Brain microvascular endothelial cell (primary cell): ENCODE data around the gene SLC25A34.

Experiments
- DNase-seq: peaks from one replicate; pipeline ENCODE4 v3.0.0-alpha.2; 2020
- H3K27ac ChIP-seq: fragments of 250-450 bp; sonication (Bioruptor Pico); 2 replicates; pipeline ENCODE4 v1.5.1; 2020; ENCODE audit warnings: mild to moderate bottlenecking, moderate library complexity
- H3K27me3 ChIP-seq: fragments of 250-450 bp; sonication (Bioruptor Pico); replicated peaks from 2 replicates; pipeline ENCODE4 v1.5.1; 2020; ENCODE audit warnings: mild to moderate bottlenecking
- H3K36me3 ChIP-seq: fragments of 250-450 bp; sonication (Bioruptor Pico); replicated peaks from 2 replicates; pipeline ENCODE4 v1.5.1; 2020; ENCODE audit warnings: mild to moderate bottlenecking
- H3K4me3 ChIP-seq: 2 replicates; pipeline ENCODE4 v1.5.1; 2011; ENCODE audit warnings: low read depth, mild to moderate bottlenecking, control low read depth, low read length, moderate library complexity
- CTCF ChIP-seq: IDR thresholded peaks from 2 replicates; pipeline ENCODE4 v1.5.1; 2011; ENCODE audit warnings: low read depth, mild to moderate bottlenecking, moderate library complexity, low read length, control low read depth, inconsistent platforms; ENCODE audit errors: missing control alignments
- in situ Hi-C: cut with HindIII; loops from 2 replicates; pipeline ENCODE4 v1.10.0; 2017; ENCODE audit warnings: low sequenced_read_pairs, low pct_ligation_motif_present

The SLC25A34 gene

DNA sequence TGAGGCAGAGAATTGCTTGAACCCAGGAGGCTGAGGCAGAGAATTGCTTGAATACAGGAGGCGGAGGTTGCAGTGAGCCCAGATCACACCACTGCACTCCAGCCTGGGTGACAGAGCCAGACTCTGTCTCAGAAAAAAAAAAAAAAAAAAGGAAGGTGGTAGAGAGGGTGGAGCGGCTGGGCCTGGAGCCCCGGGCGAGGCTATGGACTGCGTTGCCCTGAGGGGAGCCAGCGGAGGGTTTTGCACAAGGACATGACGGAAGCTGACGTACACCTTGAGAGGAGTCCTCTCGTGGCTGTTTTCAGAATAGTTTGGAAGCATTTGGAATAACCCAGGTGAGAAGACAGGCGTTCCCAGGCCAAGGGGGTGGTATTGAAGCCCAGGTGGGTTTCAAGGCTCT is 15.7 kb downstream of the SLC25A34 start:
- TF ChIP-seq CTCF, result no peak

DNA sequence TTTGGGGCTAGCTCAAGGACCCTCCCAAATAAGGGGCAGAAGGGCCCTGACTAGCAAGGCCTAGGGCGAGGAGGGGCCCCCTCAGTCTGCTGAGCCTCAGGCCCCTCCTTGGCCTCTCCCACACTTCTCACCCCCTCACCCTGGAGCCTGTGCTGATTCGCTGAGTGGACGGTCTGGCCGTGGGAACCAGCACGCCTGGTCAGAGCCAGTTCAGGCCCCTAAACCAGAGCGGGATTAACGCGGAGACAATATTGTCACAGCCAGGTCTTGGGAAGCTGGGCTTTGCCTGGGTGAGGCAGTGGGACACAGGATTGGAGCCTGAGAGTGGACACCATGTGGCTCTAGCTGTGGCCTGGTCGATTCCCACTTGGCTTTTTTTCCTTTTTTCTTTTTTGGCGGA is 17.7 kb downstream of the SLC25A34 start:
- Histone ChIP-seq H3K27ac (no peak overlapping the region), H3K36me3 (no peaks in the 10 kb centered on the region), H3K4me3 (no peak overlapping the region), H3K27me3 (no peaks in the 10 kb centered on the region)
- no peak for DNase-seq
- in situ Hi-C loops, result no loop called here
- TF ChIP-seq CTCF, result no peak

More for the DNA sequence above, 15.7 kb downstream of the SLC25A34 start:
- Histone ChIP-seq H3K4me3 (no peak overlapping the region), H3K27me3 (no peaks in the 10 kb centered on the region), H3K27ac (no peak overlapping the region), H3K36me3 (no peaks in the 10 kb centered on the region)
- in situ Hi-C loops, result no loop called here
- DNase-seq, result no peak

- Histone ChIP-seq H3K4me3 (no peak overlapping the region), H3K27ac (no peak overlapping the region), H3K36me3 (no peaks in the 10 kb centered on the region), H3K27me3 (no peaks in the 10 kb centered on the region)
- no peak for TF ChIP-seq CTCF
- DNase-seq, result no peak
- in situ Hi-C loops, result no loop called here
Measured at GRCh38 chr1:15755021-15755645, 19.1 kb downstream of the SLC25A34 start.

GRCh38 chr1:15755646-15756040 is 19.6 kb downstream of the SLC25A34 start:
- Histone ChIP-seq H3K4me3 (no peak overlapping the region), H3K36me3 (no peaks in the 10 kb centered on the region), H3K27ac (no peak overlapping the region), H3K27me3 (no peaks in the 10 kb centered on the region)
- DNase-seq, result no peak
- no peak for TF ChIP-seq CTCF
- in situ Hi-C loops, result no loop called here

DNA sequence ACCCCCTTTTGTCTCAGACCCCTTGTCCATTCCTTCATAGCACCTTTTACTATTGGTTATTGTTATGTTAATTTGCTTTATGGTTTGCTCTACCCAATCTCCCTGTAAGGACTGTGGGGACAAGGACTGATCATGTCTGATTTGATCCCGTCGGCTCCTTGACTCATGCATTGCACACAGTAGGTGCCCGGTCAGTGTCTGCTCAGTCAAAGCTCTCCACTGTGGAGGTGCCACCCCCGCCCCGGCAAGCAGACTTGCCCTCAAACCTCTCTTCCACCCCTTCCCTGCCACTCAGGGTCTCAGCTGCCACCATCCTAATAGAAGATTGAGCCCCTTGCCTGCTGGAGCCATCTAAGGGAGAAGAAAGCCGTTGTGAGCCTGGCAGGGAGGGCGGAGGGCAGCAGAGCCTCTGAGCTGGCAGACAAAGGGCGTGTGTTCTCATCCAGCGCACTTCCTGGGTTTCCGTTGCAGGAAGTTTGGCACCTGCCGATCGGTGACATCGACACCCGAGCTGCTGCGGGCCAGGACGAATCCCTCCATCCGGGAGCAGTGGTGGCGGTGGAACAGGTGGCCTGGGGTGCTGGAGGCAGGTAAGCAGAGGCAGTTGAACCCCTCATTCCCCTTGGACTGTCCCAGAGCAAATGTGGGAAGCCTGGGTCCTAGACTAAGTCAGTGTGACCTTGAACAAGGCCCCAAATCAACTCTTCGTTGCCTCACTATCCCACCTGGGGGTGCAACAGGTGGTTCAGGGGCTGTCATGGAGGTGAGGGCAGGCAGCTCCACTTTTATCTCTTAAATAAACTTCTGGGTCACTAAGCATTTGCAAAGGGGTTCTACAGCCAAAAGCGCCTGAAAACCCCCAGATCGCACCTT is 20.3 kb downstream of the SLC25A34 start:
- H3K27me3 ChIP-seq, result no peaks in the 10 kb centered on the region
- H3K36me3 ChIP-seq, result no peaks in the 10 kb centered on the region
- TF ChIP-seq CTCF, result no peak
- DNase-seq, result no peak
- in situ Hi-C loops, result no loop called here
- no peak overlapping the region for H3K27ac ChIP-seq
- no peak overlapping the region for H3K4me3 ChIP-seq
